Cardiac ventricle fibroblast (primary cell): ENCODE results near the gene PRMT1. TPM values are rescaled to one million over a fixed set of nuclear protein-coding genes. Genes with fewer than 3 reads are reported as not detected.

Experiments used
- total RNA-seq: library from RNA; depleted of rRNA; stranded (reverse); fragments of >200 nt; gene quantifications from 2 replicates; pipeline ENCODE4 v1.2.3, GENCODE V29; 2015

Gene PRMT1
- 117 and 145 TPM in 2 replicates for total RNA-seq

DNA sequence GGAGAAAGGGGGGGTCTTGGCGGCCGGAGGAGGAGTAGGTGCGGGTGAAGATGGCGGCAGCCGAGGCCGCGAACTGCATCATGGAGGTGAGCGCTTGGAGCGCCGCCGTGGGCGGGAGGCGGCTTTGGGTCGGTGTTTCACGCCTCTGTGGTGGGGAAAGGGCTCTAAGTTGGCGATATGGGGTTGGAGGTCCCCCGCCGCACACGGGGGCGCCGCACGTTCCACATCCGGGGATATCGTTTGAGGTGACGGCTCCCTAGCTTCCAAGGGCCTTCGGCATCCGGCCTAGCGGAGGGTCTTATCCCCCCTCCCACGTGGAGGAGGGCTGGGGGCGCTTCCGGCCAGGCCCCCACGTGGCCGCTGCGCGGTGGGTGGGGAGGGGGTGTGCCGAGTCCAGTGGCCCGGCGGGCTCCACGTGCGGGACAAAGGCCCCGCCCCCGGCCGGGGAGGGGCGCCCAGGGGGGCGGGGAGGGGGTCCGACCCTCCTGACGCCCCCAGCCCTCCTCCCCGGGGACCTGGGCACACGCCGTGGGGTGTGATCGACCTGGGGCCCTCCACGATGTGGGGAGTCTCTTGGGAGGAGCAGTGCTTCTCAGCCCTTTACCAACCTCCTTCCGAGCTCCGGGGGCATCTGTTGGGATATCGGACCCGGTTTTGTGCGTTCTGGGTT, at the start of gene PRMT1:
Gene PRMT1 (plus strand): TSS at position 41 of the 670 bp plus-strand sequence. CDS start 10 bp downstream, at position 51.

DNA sequence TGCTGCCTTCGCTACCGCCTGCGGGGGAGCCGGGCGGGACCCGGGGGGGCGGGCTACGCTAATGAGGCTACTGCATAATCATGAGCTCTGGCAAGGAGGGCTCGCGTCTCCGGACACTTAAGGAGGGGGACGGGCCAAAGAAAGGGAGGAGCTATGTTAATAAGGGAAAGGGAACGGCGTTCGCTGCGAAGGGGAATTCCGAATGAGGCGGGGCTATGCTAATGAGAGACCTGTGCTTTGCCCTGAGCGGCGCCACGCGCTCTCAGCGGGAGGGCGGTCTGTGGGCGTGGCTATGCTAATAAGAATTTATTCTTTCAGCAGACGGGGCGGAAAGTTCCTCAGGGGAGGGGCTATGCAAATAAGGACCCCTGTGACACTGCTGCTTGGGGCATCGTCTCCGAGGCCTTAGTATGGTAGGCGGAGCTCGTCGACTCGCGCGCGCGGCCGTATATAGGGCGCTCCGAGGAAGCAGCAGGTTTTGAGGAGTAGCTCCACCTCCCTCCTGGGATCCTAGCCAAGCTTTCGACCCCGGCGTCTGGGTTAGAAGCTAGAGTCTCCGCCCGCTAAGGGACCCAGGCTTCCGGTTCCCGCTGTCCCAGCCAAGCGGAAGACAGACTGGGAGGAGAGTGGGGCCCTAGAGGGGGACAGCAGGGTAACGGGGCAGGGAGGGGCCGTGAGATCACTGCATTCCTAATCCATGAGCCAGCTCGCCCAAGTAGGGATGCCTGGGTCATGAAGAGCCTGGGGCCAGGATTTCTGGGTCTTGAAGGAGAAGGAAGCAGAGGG, 36.8 kb upstream of the PRMT1 start, which contains the start of gene RRAS:
Gene RRAS (minus strand): TSS at position 31 of the 786 bp plus-strand sequence. CDS start 45 bp downstream, outside the sequence.

DNA sequence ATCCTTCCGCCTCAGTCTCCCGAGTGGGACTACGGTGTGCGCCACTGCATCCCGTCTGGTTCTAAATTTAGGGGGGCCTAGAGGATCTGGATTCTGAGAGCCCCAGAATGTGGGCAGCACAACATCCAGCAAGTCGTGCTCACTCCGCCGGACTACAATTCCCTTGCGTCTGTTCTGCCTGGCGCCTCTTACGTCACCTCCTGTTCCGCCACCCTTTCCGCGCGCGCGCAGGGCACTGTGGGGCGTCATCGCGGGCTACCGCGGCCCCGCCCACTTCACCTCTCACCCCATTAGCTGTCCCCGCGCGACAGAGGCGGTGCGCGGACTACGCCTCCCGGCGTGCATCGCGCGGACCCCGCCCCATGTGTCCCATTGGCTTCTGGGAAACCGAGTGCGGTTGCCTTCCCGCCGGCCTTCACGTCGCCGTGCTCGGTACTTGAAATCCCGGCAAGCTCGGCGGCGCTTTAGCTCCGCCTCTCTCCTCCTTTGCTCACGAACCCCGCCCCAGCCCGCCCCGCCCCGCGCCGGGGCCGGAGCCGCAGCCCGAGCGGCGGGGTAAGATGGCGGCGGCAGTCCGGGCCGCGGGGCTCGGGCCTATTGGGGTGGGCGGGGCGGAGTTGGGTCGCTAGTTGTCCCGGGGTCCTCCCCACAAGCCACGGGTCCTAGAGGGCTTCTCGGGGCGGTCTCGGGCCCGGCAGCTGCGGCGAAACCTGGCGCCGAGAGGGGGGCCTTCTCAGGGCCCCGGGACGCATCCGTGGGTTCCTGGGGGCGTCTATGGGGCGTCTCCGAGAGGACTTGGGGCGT, 35.2 kb upstream of the PRMT1 start, which contains the start of gene SCAF1:
Gene SCAF1 (plus strand): TSS at position 522 of the 804 bp plus-strand sequence. CDS start 2,818 bp downstream, outside the sequence.

DNA sequence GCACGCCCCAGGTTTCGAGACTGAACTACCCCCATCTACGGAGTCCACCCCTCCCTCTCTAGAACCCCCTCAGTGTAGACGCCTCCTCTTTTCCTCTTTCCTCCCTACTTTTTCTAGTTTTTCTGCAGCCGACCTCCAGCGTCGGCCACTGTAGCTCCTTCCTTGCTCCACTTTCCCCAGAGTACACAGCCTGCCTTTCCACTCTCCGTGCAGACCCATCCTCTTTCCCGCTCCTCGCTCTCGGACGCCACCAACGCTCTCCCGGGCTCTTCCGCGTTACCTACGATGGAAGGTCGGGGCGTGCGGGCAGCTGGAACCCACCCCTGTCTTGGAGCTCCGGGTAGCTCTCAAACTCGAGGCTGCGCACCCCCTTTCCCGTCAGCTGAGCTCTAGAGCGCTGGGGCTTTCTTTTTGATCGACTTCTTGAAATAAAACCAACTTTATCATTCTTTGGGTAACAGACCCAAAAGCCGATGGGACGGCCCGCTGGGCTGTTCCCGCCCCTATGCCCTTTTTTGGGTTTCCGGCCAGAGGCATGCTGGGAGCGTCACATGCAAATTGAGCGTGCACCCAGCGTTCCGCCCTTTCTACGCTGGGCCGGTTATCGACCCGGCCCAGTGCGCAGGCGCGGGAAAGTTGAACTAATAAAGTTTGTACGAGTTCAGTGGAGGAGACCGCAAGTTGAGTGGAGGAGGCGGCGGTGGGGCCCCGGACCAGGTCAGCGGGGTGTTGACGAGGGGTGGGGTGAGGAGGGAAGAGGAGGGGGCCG, 11.5 kb upstream of the PRMT1 start, which contains the start of the genes BCL2L12 and IRF3:
Gene BCL2L12 (plus strand): TSS at position 583 of the 769 bp plus-strand sequence. CDS start 760 bp downstream, outside the sequence.
Gene IRF3 (minus strand): TSS at position 507 of the 769 bp plus-strand sequence. CDS start 1,019 bp downstream, outside the sequence.

DNA sequence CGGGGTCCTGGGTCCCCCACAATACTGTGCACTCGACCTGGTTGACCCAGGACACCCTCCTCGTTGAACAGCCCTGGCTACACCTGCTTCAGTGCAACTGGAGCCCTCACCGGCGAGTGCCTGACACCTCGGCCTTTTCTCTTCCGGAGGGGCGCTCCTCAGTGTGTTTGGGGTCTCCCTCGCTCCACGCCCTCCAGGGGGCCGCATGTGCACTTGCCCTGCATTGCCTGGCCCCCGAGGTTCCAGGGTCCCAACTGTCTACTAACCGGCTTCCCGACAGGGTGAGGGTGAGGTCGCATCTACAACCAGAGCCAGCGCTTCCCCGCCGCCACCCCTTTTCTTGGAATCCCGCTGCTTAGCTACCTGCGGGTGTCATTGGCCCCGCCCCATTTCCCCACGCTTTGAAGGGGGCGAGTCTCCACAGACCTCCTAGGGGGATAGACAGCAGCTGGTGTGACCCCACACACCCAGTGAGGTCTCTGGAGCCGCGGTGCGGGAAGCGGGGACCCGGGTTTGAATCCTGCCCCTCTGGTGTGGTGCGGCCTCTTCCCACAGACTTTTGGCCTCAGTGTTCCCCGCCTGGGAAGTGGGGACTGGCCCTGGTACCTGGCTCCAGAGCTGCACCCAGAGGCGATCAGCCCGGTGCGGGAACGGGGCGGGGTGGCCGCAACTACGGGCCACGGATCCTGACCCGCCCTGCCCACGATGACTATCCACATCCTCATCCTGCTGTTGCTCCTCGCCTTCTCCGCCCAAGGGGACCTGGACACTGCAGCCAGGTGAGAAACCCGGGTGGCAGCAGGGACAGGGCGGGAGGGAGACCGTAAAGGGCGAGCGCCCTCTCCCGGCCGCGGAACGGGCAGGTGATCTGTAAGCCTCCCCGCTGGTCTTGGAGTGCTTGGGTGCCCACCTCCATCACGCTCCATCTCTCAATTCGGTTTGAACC, 12.3 kb downstream of the PRMT1 start, which contains the start of gene ADM5:
Gene ADM5 (plus strand): TSS at position 462 of the 946 bp plus-strand sequence. CDS start 244 bp downstream, at position 706.

DNA sequence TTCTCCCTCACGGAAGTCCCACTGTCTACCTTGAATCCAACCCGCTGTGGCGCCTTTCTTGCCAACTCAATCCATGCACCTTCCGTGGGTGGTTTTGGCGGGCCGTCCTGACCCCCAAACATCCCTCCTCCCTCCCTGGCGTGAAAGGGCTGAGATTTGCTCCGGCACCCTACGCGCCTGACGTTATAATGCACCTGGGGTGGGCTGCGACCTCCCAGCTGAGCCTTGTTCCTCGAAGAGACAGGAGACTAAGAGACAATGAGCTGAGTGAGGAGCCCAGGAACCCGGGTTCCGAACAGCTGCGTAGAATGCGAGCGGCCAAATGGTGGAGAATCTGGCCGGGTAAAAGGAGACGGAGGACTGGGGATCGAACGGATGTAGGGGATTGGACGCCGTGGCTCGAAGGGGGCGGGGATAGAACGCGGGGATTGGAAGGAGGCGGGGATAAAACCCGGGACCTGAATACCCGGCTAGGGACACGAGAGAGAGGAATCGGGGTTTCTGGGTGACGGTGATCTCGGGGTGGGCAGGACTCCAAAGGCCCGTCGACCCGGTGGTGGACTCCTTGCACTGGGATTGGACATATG, 13.7 kb downstream of the PRMT1 start, which contains the start of gene CPT1C:
Gene CPT1C (plus strand): TSS at position 461 of the 587 bp plus-strand sequence. CDS start 1,137 bp downstream, outside the sequence.

Other genes with a start within 250 kb of the PRMT1 start
- not detected in 2 replicates for gene SLC17A7, start 235.7 kb upstream of the PRMT1 start, total RNA-seq
- 53.4 and 57.2 TPM in 2 replicates for gene PIH1D1, start 225.5 kb upstream of the PRMT1 start, total RNA-seq
- 36.9 and 95.8 TPM in 2 replicates for gene ALDH16A1, start 224.0 kb upstream of the PRMT1 start, total RNA-seq
- 3.9 and 8.8 TPM in 2 replicates for gene FLT3LG, start 203.1 kb upstream of the PRMT1 start, total RNA-seq
- 2,736 and 3,240 TPM in 2 replicates for gene RPL13A, start 189.7 kb upstream of the PRMT1 start, total RNA-seq
- gene RPS11, start 180.8 kb upstream of the PRMT1 start, total RNA-seq = 5,849 and 6,378 TPM in 2 replicates
- gene FCGRT, start 164.6 kb upstream of the PRMT1 start, total RNA-seq = 141 and 188 TPM in 2 replicates
- gene RCN3, start 149.3 kb upstream of the PRMT1 start, total RNA-seq = 300 and 343 TPM in 2 replicates
- 48.8 and 54.8 TPM in 2 replicates for gene NOSIP, start 96.7 kb upstream of the PRMT1 start, total RNA-seq
- gene PRRG2, start 96.0 kb upstream of the PRMT1 start, total RNA-seq = 0.29 and 3.6 TPM in 2 replicates
- 11.5 and 12.4 TPM in 2 replicates for gene PRR12, start 86.1 kb upstream of the PRMT1 start, total RNA-seq
- gene RRAS, start 37.1 kb upstream of the PRMT1 start, total RNA-seq = 68.3 and 79.6 TPM in 2 replicates
- 34.4 and 36.1 TPM in 2 replicates for gene SCAF1, start 35.1 kb upstream of the PRMT1 start, total RNA-seq
- gene IRF3, start 11.4 kb upstream of the PRMT1 start, total RNA-seq = 32.6 and 65.3 TPM in 2 replicates
- 3.8 and 4.4 TPM in 2 replicates for gene BCL2L12, start 11.3 kb upstream of the PRMT1 start, total RNA-seq
- gene ADM5, start 12.3 kb downstream of the PRMT1 start, total RNA-seq = not detected in 2 replicates
- 3.7 and 11.4 TPM in 2 replicates for gene CPT1C, start 13.8 kb downstream of the PRMT1 start, total RNA-seq
- gene TSKS, start 86.0 kb downstream of the PRMT1 start, total RNA-seq = 0.25 and 1.1 TPM in 2 replicates
- gene AP2A1, start 89.7 kb downstream of the PRMT1 start, total RNA-seq = 197 and 215 TPM in 2 replicates
- gene FUZ, start 136.0 kb downstream of the PRMT1 start, total RNA-seq = 20.1 and 24.3 TPM in 2 replicates
- 20.5 and 22.1 TPM in 2 replicates for gene MED25, start 141.0 kb downstream of the PRMT1 start, total RNA-seq
- 69.8 and 71.9 TPM in 2 replicates for gene PTOV1, start 173.9 kb downstream of the PRMT1 start, total RNA-seq
- 27.2 and 28.0 TPM in 2 replicates for gene PNKP, start 190.3 kb downstream of the PRMT1 start, total RNA-seq
- gene AKT1S1, start 200.1 kb downstream of the PRMT1 start, total RNA-seq = 31.9 and 36.6 TPM in 2 replicates
- 26.2 and 26.6 TPM in 2 replicates for gene TBC1D17, start 200.4 kb downstream of the PRMT1 start, total RNA-seq
- 0.20 TPM in 1 of 2 replicates, not detected in the other for gene IL4I1, start 219.6 kb downstream of the PRMT1 start, total RNA-seq